HEK293T (cell line): ENCODE measurements around the gene MAN2A1.

Experiments
- CTCF ChIA-PET: fragments of 350-600 bp; formaldehyde crosslinking; extraction: SDS; loops from one replicate; lab custom pipeline; 2021; ENCODE audit warnings: antibody characterized with exemption, inconsistent platforms; lab: Yijun Ruan, JAX
- POLR2A ChIA-PET: fragments of 350-600 bp; formaldehyde crosslinking; extraction: SDS; loops from one replicate; lab custom pipeline; 2020; ENCODE audit warnings: antibody characterized with exemption, inconsistent platforms; lab: Yijun Ruan, JAX
- DNase-seq: peaks from one replicate; pipeline ENCODE4 v3.0.0; 2012; ENCODE audit warnings: mixed read lengths; ENCODE audit errors: extremely low spot score
- ARNT ChIP-seq: fragments of 450-650 bp; IDR thresholded peaks from 2 replicates; pipeline ENCODE4 v1.6.1; 2017; ENCODE audit warnings: mild to moderate bottlenecking
- BHLHE40 ChIP-seq: fragments of 450-650 bp; IDR thresholded peaks from 2 replicates; pipeline ENCODE4 v1.6.1; 2016; ENCODE audit warnings: mild to moderate bottlenecking, moderate library complexity, borderline replicate concordance
- CTBP1 ChIP-seq: fragments of 450-650 bp; IDR thresholded peaks from 2 replicates; pipeline ENCODE4 v1.6.1; 2016; ENCODE audit warnings: borderline replicate concordance
- ELF4 ChIP-seq: fragments of 450-650 bp; IDR thresholded peaks from 2 replicates; pipeline ENCODE4 v1.6.1; 2017; ENCODE audit warnings: antibody characterized with exemption
- FOXA1 ChIP-seq: fragments of 450-650 bp; IDR thresholded peaks from 2 replicates; pipeline ENCODE4 v1.6.1; 2016; ENCODE audit warnings: mild to moderate bottlenecking
- FOXK2 ChIP-seq: fragments of 450-650 bp; IDR thresholded peaks from 2 replicates; pipeline ENCODE4 v1.6.1; 2016; ENCODE audit warnings: mild to moderate bottlenecking
- FOXM1 ChIP-seq: fragments of 450-650 bp; IDR thresholded peaks from 2 replicates; pipeline ENCODE4 v1.6.1; 2017; ENCODE audit warnings: mild to moderate bottlenecking, borderline replicate concordance
- HDGF ChIP-seq: fragments of 450-650 bp; IDR thresholded peaks from 2 replicates; pipeline ENCODE4 v1.6.1; 2017; ENCODE audit warnings: antibody characterized with exemption, borderline replicate concordance
- L3MBTL2 ChIP-seq: fragments of 450-650 bp; conservative IDR thresholded peaks from 2 replicates; pipeline ENCODE4 v1.6.1; 2016; ENCODE audit warnings: mild to moderate bottlenecking
- LEF1 ChIP-seq: fragments of 450-650 bp; IDR thresholded peaks from 2 replicates; pipeline ENCODE4 v1.6.1; 2017; ENCODE audit warnings: mild to moderate bottlenecking, borderline replicate concordance
- NFRKB ChIP-seq: fragments of 450-650 bp; IDR thresholded peaks from 2 replicates; pipeline ENCODE4 v1.6.1; 2016; ENCODE audit warnings: mild to moderate bottlenecking, moderate library complexity
- SP1 ChIP-seq: fragments of 450-650 bp; IDR thresholded peaks from 2 replicates; pipeline ENCODE4 v1.6.1; 2017
- SUZ12 ChIP-seq: fragments of 450-650 bp; IDR thresholded peaks from 2 replicates; pipeline ENCODE4 v1.6.1; 2016; ENCODE audit warnings: mild to moderate bottlenecking
- TARDBP ChIP-seq: fragments of 450-650 bp; IDR thresholded peaks from 2 replicates; pipeline ENCODE4 v1.6.1; 2016
- ZNF384 ChIP-seq: fragments of 450-650 bp; IDR thresholded peaks from 2 replicates; pipeline ENCODE4 v1.6.1; 2016
- TF ChIP-seq, protein P1 (sequence below): fragments of 450-650 bp; IDR thresholded peaks from 2 replicates; pipeline ENCODE4 v1.6.1; 2016

MAN2A1 gene

GRCh38 chr5:109910874-109911273, 221.1 kb downstream of the MAN2A1 start:
- TF ChIP-seq HDGF (no peak), BHLHE40 (no peak), SUZ12 (no peak), NFRKB (no peak), LEF1 (no peak), ARNT (no peak), FOXM1 (no peak), CTBP1 (no peak), SP1 (no peak), FOXK2 (no peak), L3MBTL2 (no peak), TARDBP (no peak), ELF4 (no peak), FOXA1 (no peak)
- TF ChIP-seq, protein P1, sequence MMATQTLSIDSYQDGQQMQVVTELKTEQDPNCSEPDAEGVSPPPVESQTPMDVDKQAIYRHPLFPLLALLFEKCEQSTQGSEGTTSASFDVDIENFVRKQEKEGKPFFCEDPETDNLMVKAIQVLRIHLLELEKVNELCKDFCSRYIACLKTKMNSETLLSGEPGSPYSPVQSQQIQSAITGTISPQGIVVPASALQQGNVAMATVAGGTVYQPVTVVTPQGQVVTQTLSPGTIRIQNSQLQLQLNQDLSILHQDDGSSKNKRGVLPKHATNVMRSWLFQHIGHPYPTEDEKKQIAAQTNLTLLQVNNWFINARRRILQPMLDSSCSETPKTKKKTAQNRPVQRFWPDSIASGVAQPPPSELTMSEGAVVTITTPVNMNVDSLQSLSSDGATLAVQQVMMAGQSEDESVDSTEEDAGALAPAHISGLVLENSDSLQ: no peak
- POLR2A ChIA-PET: no interaction called here
- no peak for DNase-seq
- CTCF ChIA-PET: no interaction called here

DNA sequence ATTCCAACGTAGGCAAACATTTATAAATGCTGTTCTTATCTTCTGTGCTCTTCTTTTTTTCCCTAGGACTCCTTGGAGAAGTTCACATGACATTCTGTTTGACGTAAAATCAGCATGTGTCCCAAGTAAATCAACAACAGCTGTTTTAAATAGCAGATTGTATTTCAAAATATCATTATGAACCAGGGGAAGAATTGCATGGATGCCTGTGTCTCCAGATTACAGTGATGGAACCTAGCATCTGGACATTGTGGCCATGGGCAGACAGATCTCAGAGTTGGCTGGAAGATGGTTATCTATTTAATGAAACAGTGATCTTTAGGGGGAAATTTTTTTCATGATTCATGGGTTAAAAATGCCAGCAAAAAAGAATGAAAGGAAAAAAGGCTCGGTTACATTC, 222.0 kb downstream of the MAN2A1 start:
- CTCF ChIA-PET: no interaction called here
- no peak for DNase-seq
- POLR2A ChIA-PET: no interaction called here
- TF ChIP-seq HDGF (no peak), NFRKB (no peak), TARDBP (no peak), FOXA1 (no peak), FOXM1 (no peak), SUZ12 (no peak), ELF4 (no peak), LEF1 (no peak), SP1 (no peak), ARNT (no peak), CTBP1 (no peak), ZNF384 (no peak), L3MBTL2 (no peak), BHLHE40 (no peak), FOXK2 (no peak)
- TF ChIP-seq, protein P1: no peak

DNA sequence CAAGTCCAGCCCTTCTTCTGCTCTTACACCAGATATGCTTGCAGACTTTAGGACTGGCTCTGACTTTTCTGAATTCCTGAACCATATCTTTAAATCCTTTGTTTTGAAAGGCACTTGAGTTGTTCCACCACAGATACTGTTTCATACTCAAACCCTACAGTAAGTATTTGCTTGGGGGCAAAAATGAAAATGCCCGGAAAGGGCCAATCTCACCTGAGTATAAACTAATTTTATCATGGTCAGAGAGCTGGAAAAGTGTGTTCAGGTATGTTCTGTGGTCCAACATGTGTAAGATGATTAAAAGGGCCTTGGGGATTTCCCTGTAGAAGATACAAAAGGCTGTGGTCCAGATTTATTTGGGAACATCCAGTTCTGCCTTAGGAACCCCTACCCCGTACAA, 225.2 kb downstream of the MAN2A1 start:
- POLR2A ChIA-PET: no interaction called here
- DNase-seq: no peak
- TF ChIP-seq ZNF384: no peak
- no peak for TF ChIP-seq BHLHE40
- CTCF ChIA-PET: interaction anchor here (0.6 kb wide), 1 partner anchor 1378 kb away, joined by 3 read pairs; no protein-coding TSS in a partner anchor

- TF ChIP-seq TARDBP: no peak
- no peak for TF ChIP-seq ELF4
- TF ChIP-seq L3MBTL2: no peak
- TF ChIP-seq BHLHE40: no peak
- no peak for TF ChIP-seq LEF1
- TF ChIP-seq SUZ12: no peak
- no peak for TF ChIP-seq FOXM1
- no peak for TF ChIP-seq HDGF
- no peak for TF ChIP-seq ARNT
- TF ChIP-seq ZNF384: no peak
- no peak for TF ChIP-seq NFRKB
- no peak for TF ChIP-seq CTBP1
- no peak for TF ChIP-seq SP1
- no peak for TF ChIP-seq FOXA1
- TF ChIP-seq, protein P1: no peak
- TF ChIP-seq FOXK2: no peak
- ChIA-PET POLR2A (no interaction called here), CTCF (no interaction called here)
- no peak for DNase-seq
These were observed 226.9 kb downstream of the MAN2A1 start for GRCh38 chr5:109916481-109917153.
